ENCODE data around the gene AP5S1. TPM values are rescaled to one million over a fixed set of nuclear protein-coding genes. Genes with fewer than 3 reads are reported as not detected.
"Not testable (repeated sequence)": the region's sequence is repeated elsewhere in the genome, so short reads cannot be mapped to it uniquely, and the experiment has no call there.

AP5S1 gene
- total and polyA plus RNA-seq, 2 experiments from 2014 or later: 7.6 to 22.9 TPM

DNA sequence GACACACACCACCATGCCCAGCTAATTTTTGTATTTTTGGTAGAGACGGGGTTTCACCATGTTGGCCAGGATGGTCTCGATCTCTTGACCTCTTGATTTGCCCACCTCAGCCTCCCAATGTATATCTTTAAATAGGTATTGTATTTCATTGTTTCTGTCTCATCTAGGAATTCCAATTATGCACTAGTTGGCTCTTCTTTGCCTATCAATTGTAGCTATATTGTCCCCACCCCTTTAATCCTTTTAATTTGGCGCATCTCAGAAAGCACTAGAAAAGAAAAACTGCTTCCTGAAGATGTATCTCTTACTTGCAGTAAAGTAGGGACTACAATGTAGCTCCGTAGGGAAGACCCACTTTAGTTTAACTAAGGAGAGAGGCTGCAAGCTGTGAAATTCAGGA lies 15.8 kb downstream of the AP5S1 start:
- no peaks in the 10 kb centered on the region for H3K36me3 ChIP-seq
- H3K4me3 ChIP-seq: no peak overlapping the region
- no peaks in the 10 kb centered on the region for H3K27me3 ChIP-seq
- TF ChIP-seq CTCF (IDR thresholded peaks at IDR 0.05; ENCODE audit: low read depth, low read length): no peak
- no peaks in the 10 kb centered on the region for H3K4me1 ChIP-seq (ENCODE audit: low read depth)
- H3K9me3 ChIP-seq (ENCODE audit: low read depth): no peaks in the 10 kb centered on the region
- H3K27ac ChIP-seq: no peak overlapping the region
- no peak for DNase-seq (ENCODE audit: low read depth in 1 of 2, low spot score in 1 of 2)

DNA sequence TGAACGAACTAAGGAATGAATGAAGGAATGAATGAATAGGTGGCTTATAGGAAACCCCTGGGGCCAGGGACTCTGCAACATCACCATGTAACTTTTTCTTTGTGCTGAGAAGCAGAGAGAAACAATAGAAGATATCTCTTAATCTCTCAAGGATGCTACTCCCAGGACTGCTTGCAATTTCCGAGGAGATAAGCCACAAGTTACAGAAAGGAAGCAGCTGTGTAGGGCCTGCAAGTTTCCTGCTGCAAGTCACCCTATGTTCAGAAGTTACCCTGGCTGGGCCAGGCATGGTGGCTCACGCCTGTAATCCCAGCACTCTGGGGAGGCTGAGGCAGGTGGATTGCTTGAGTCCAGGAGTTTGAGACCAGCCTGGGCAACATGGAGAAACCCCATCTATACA lies 19.0 kb downstream of the AP5S1 start:
- H3K36me3 ChIP-seq: no peaks in the 10 kb centered on the region
- TF ChIP-seq CTCF (IDR thresholded peaks at IDR 0.05; ENCODE audit: low read depth, low read length): no peak

GRCh38 chr20:3840201-3840600 lies 19.9 kb downstream of the AP5S1 start:
- H3K9me3 ChIP-seq (ENCODE audit: low read depth): not testable (repeated sequence)

More for the DNA sequence above, 19.0 kb downstream of the AP5S1 start:
- Histone ChIP-seq H3K4me1 (ENCODE audit: low read depth) (no peaks in the 10 kb centered on the region), H3K4me3 (no peak overlapping the region), H3K27ac (no peak overlapping the region), H3K9me3 (ENCODE audit: low read depth) (no peaks in the 10 kb centered on the region), H3K27me3 (no peaks in the 10 kb centered on the region)
- DNase-seq (ENCODE audit: low read depth in 1 of 2, low spot score in 1 of 2): peak in 1 of 2 donors; percentile 45

GRCh38 chr20:3842348-3842930 lies 22.1 kb downstream of the AP5S1 start:
- no peak overlapping the region for H3K4me3 ChIP-seq
- H3K27me3 ChIP-seq: no peaks in the 10 kb centered on the region
- H3K27ac ChIP-seq: no peak overlapping the region
- no peak for TF ChIP-seq CTCF (IDR thresholded peaks at IDR 0.05; ENCODE audit: low read depth, low read length)
- H3K36me3 ChIP-seq: no peaks in the 10 kb centered on the region
- peaks cover under 1% of the 10 kb centered on the region for H3K4me1 ChIP-seq (ENCODE audit: low read depth)
- H3K9me3 ChIP-seq (ENCODE audit: low read depth): no peaks in the 10 kb centered on the region
- DNase-seq (ENCODE audit: low read depth in 1 of 2, low spot score in 1 of 2): no peak

More at GRCh38 chr20:3840201-3840600, 19.9 kb downstream of the AP5S1 start:
- not testable (repeated sequence) for H3K27ac ChIP-seq; H3K36me3 ChIP-seq; H3K4me3 ChIP-seq; H3K27me3 ChIP-seq; H3K4me1 ChIP-seq (ENCODE audit: low read depth); DNase-seq (ENCODE audit: low read depth in 1 of 2, low spot score in 1 of 2)

DNA sequence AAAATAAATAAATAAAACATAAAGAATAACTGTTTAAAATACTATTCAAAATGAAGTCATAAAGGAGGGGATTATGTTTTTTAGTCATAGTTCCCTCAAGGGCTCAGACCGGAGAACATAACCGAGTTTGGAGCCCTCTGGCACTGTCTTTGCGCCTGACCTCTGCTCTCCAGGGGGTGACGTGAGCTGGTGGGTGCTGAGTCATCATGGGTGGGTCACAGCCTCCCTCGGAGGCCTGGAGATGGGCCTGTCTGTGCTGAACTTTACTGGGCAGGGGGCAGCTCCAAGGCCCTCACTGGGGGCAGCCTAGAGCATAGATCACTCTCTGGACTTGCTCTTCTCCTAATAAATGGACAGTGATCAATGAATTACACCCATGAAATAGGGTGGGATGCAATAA lies 23.1 kb downstream of the AP5S1 start:
- Histone ChIP-seq H3K27ac (no peak overlapping the region), H3K9me3 (ENCODE audit: low read depth) (no peaks in the 10 kb centered on the region), H3K4me3 (no peak overlapping the region), H3K4me1 (ENCODE audit: low read depth) (peaks cover 4% of the 10 kb centered on the region), H3K36me3 (no peaks in the 10 kb centered on the region), H3K27me3 (no peaks in the 10 kb centered on the region)
- DNase-seq (ENCODE audit: low read depth in 1 of 2, low spot score in 1 of 2): peak in 1 of 2 donors; percentile 59
- TF ChIP-seq CTCF (IDR thresholded peaks at IDR 0.05; ENCODE audit: low read depth, low read length): no peak

DNA sequence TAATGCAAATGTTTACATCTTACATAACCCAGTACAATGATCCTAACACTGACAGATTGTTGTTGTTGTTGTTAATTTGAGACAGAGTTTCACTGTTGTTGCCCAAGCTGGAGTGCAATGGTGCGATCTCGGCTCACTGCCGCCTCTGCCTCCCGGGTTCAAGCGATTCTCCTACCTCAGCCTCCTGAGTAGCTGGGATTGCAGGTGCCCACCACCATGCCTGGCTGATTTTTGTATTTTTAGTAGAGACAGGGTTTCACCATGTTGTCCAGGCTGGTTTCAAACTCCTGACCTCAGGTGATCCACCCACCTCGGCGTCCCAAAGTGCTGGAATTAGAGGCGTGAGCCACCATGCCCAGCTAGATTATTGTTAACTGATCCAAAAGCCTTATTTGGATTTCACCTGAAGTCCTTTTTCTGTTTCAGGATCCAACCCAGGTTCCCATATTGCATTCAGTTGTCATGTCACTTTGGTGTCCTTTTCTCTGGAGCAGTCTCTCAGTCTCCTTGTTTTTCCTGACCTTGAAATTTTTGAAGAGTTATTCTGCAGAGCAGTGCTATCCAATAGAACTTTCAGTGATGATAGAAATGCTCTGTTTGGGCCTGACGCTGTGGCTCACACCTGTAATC lies 23.8 kb downstream of the AP5S1 start:
- not testable (repeated sequence) for H3K4me1 ChIP-seq (ENCODE audit: low read depth); H3K36me3 ChIP-seq; H3K4me3 ChIP-seq; H3K27me3 ChIP-seq; H3K27ac ChIP-seq; DNase-seq (ENCODE audit: low read depth in 1 of 2, low spot score in 1 of 2); H3K9me3 ChIP-seq (ENCODE audit: low read depth)
